ENCODE results near the gene BCOR. TPM values are rescaled to one million over a fixed set of nuclear protein-coding genes. Genes with fewer than 3 reads are reported as not detected.

Gene BCOR
- total and polyA plus RNA-seq, 2 of the 8 experiments (the other 6 are each of a cell fraction or from before 2014, with no cell fraction given): 25.0 to 50.8 TPM

DNA sequence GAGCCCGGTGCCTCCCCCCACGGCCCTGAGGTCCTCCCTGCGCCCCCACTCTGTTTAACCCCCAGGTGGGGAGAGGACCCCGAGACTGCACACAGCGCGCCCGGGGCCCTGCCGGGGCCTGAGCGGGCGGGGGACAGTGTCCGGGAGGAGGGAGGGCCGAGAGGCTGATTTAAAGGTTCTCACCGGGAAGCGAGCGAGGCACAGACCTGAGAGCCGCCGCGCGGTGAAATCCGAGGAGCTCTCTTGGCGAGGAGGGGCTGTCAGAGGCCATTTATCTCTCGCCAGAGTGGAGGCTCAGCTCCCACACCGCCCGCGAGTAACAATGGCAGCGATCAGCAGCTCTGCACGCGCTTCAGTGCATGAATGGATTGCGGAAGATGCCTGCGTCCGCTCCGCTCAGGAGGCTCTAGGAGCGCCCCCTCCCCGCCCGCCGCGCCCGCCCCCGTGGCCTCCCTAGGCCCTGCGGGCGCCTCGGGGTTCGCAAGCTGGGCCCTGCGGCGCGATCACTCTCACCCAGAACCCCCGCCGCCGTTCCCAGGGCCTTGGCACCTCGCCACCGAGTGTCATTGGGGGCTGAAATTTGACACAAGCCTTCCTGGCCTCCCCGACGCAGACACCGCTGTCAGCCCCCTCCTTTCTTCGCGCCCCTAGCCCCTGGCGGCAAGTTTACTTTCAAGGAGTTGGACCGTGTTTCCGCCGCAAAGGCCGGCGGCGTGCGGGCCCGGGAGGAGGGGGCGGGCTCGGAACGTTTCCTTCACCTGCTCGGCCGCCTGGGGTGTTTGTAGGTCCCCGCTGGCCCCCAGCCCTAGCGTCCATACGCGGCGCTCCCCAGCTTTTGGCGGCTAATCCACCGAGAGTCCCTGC is 48.7 kb upstream of the BCOR start (continued):
- TF ChIP-seq HDAC2 (IDR thresholded peaks at IDR 0.05; ENCODE audit: borderline replicate concordance in 1 of 2, low read depth in 2 of 2, low read length in 2 of 2) (no peak), TCF12 (IDR thresholded peaks at IDR 0.05; ENCODE audit: low read depth, low read length) (no peak), RXRA (IDR thresholded peaks at IDR 0.05; ENCODE audit: insufficient read depth, low read depth, low read length) (no peak), CHD2 (IDR thresholded peaks at IDR 0.05; ENCODE audit: low read length) (no peak), POLR2A (IDR thresholded peaks at IDR 0.05; ENCODE audit: control extremely low read depth in 1 of 2, low read depth in 2 of 2, low read length in 2 of 2) (no peak)
- TF ChIP-seq, protein P1, sequence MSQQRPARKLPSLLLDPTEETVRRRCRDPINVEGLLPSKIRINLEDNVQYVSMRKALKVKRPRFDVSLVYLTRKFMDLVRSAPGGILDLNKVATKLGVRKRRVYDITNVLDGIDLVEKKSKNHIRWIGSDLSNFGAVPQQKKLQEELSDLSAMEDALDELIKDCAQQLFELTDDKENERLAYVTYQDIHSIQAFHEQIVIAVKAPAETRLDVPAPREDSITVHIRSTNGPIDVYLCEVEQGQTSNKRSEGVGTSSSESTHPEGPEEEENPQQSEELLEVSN (IDR thresholded peaks at IDR 0.05): no peak; the same call in 1 of the 2 replicates

Data from H1 (cell line).